Measurements from ENCODE around the gene IQCF2.

DNA sequence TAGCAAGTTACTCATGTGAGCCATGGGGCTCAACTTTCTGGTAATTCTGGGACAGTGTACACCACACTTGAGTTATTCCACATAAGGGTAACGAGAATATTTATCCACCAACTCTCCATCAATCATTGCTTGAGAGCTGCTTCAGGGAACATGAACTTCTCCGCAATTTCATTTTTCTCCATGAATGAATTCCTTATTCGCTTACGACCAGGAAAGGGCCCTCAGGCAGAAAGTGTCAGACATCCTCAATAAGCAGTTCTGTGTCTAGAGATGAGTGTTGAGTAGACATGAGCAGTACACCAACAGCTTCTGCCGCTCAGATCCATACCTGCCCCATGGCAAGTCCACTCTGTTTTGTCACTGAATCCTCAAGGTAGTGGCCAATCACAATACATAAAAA, 24.8 kb upstream of the IQCF2 start:
- no peak for TF ChIP-seq POLR2AphosphoS5 (IDR thresholded peaks at IDR 0.05; ENCODE audit: low read depth, low read length)
- TF ChIP-seq TAF1 (IDR thresholded peaks at IDR 0.05; ENCODE audit: borderline replicate concordance, insufficient read depth, low read length): no peak
- no peak for TF ChIP-seq REST (IDR thresholded peaks at IDR 0.05; ENCODE audit: insufficient read depth in 1 of 2, low read depth in 2 of 2, low read length in 2 of 2)
- no peak for TF ChIP-seq SIN3A (IDR thresholded peaks at IDR 0.05; ENCODE audit: borderline replicate concordance, insufficient read depth, low read length)
- no peak for TF ChIP-seq FOXP2 (optimal IDR thresholded peaks at IDR 0.05; ENCODE audit: borderline replicate concordance, extremely low read depth, extremely low read length, insufficient read depth)

Data from PFSK-1 (cell line).